K562 (cell line): Measurements from ENCODE around the gene MPZL1. TPM values are rescaled to one million over a fixed set of nuclear protein-coding genes. Genes with fewer than 3 reads are reported as not detected.

Experiments
- E2F1 ChIP-seq: sonication (generic); formaldehyde crosslinking; IDR thresholded peaks from 2 replicates; pipeline ENCODE4 v1.8.1; 2023; ENCODE audit warnings: mild to moderate bottlenecking, missing genetic modification reagents, moderate library complexity
- JUND ChIP-seq, 2 experiments: IDR thresholded peaks; 2 replicates in 1 of 2; 3 replicates in 1 of 2; pipeline ENCODE4 v1.6.1; 2011; ENCODE audit warnings: borderline replicate concordance in 2 of 2, low read depth in 2 of 2, low read length in 2 of 2, improper control_type of control experiment in 1 of 2, missing biosample characterization in 1 of 2, missing genetic modification characterization in 1 of 2, missing genetic modification reagents in 1 of 2
- KDM5B ChIP-seq: fragments of 200-600 bp; sonication (generic); IDR thresholded peaks from 2 replicates; pipeline ENCODE4 v1.6.1; 2012; ENCODE audit warnings: low read depth, mild to moderate bottlenecking, moderate library complexity, low read length, control low read depth, inconsistent platforms; ENCODE audit not compliant: insufficient replicate concordance
- MEF2D ChIP-seq: conservative IDR thresholded peaks from 2 replicates; pipeline ENCODE4 v1.6.1; 2016; ENCODE audit warnings: low read depth, missing genetic modification characterization, missing compliant biosample characterization
- OTX1 ChIP-seq: fragments of 450-650 bp; formaldehyde crosslinking; IDR thresholded peaks from 2 replicates; pipeline ENCODE4 v1.4.0; 2022; ENCODE audit warnings: mild to moderate bottlenecking
- PML ChIP-seq: IDR thresholded peaks from 2 replicates; pipeline ENCODE4 v1.6.1; 2012; ENCODE audit warnings: low read length, inconsistent platforms
- RREB1 ChIP-seq: fragments of 250-450 bp; sonication (Bioruptor Pico); IDR thresholded peaks from 2 replicates; pipeline ENCODE4 v1.4.0; 2020
- ZKSCAN1 ChIP-seq: fragments of 150-350 bp; IDR thresholded peaks from 2 replicates; pipeline ENCODE4 v1.6.1; 2016; ENCODE audit warnings: low read depth, low read length
- ZNF24 ChIP-seq: fragments of 450-650 bp; IDR thresholded peaks from 2 replicates; pipeline ENCODE4 v1.6.1; 2016
- ZNF316 ChIP-seq: fragments of 450-650 bp; IDR thresholded peaks from 2 replicates; pipeline ENCODE4 v1.6.1; 2016
- polyA plus RNA-seq, 8 experiments: library from polyadenylated mRNA; depleted of rRNA in 4 of 8; stranded (reverse) in 5 of 8; unstranded in 3 of 8; fragments of >200 nt; fragmentation: Nextera tagmentation in 2 of 8; fragmentation: Illumina TruSeq in 1 of 8; extraction: Ambion mirVana in 2 of 8; extraction: Trizol in 1 of 8; gene quantifications; 2 replicates each; pipeline versions ENCODE4 v1.2.1 to v1.2.3, GENCODE V29; 2011 to 2014; ENCODE audit warnings: inconsistent platforms in 1 of 8, missing spikeins in 1 of 8
- total RNA-seq, 7 experiments: library from RNA; depleted of rRNA in 6 of 7; stranded (reverse); fragments of >200 nt in 6 of 7; fragmentation: Illumina TruSeq in 2 of 7; extraction: Trizol in 2 of 7; gene quantifications; 2 replicates each; pipeline versions ENCODE4 v1.2.1 to v1.2.3, GENCODE V29; 2011 to 2021; ENCODE audit warnings: low replicate concordance in 1 of 7
- TF ChIP-seq, protein P1 (sequence below): fragments of 250-450 bp; sonication (Bioruptor Pico); IDR thresholded peaks from 2 replicates; pipeline ENCODE4 v1.4.0; 2020; ENCODE audit warnings: mild to moderate bottlenecking
- TF ChIP-seq, protein P2 (sequence below), 2 experiments: fragments of 450-650 bp in 1 of 2; sonication (generic) in 1 of 2; formaldehyde crosslinking in 1 of 2; IDR thresholded peaks in 1 of 2; conservative IDR thresholded peaks in 1 of 2; 2 replicates each; pipeline versions ENCODE4 v1.6.1 to v1.8.1; 2016 to 2023; ENCODE audit warnings: mild to moderate bottlenecking in 2 of 2, moderate library complexity in 2 of 2, inconsistent platforms in 1 of 2, missing genetic modification reagents in 1 of 2
- TF ChIP-seq, protein P3 (sequence below): fragments of 450-650 bp; IDR thresholded peaks from 2 replicates; pipeline ENCODE4 v1.6.1; 2017; ENCODE audit warnings: antibody characterized with exemption

Gene MPZL1
- total and polyA plus RNA-seq, 9 of the 15 experiments (the other 6 are each of a cell fraction or from before 2014, with no cell fraction given) = 14.5 to 153 (median 66.5) TPM

- TF ChIP-seq, protein P1, sequence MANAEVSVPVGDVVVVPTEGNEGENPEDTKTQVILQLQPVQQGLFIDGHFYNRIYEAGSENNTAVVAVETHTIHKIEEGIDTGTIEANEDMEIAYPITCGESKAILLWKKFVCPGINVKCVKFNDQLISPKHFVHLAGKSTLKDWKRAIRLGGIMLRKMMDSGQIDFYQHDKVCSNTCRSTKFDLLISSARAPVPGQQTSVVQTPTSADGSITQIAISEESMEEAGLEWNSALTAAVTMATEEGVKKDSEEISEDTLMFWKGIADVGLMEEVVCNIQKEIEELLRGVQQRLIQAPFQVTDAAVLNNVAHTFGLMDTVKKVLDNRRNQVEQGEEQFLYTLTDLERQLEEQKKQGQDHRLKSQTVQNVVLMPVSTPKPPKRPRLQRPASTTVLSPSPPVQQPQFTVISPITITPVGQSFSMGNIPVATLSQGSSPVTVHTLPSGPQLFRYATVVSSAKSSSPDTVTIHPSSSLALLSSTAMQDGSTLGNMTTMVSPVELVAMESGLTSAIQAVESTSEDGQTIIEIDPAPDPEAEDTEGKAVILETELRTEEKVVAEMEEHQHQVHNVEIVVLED (CRISPR knock-in tag) = peak; percentile 49
- TF ChIP-seq KDM5B = peak; percentile 53
- TF ChIP-seq ZNF316 = peak; percentile 98
- peak; percentile 58 for TF ChIP-seq JUND (IDR thresholded peaks at IDR 0.05; ENCODE audit: borderline replicate concordance, low read depth, low read length)
- peak; percentile 57; the same call in 1 of the 3 replicates for TF ChIP-seq JUND (tag; IDR thresholded peaks at IDR 0.05; ENCODE audit: borderline replicate concordance, low read depth, low read length)
- TF ChIP-seq OTX1 = peak; percentile 64; the same call in 1 of the 2 replicates
- peak; percentile 43; the same call in 1 of the 2 replicates for TF ChIP-seq PML
- TF ChIP-seq, protein P2, sequence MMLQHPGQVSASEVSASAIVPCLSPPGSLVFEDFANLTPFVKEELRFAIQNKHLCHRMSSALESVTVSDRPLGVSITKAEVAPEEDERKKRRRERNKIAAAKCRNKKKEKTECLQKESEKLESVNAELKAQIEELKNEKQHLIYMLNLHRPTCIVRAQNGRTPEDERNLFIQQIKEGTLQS (IDR thresholded peaks at IDR 0.05) = peak; percentile 88
- TF ChIP-seq, protein P2 (CRISPR knock-in tag; conservative IDR thresholded peaks at IDR 0.05) = no peak; the same call in none of the 2 replicates
- TF ChIP-seq ZKSCAN1 = no peak
- TF ChIP-seq MEF2D (tag) = no peak
- peak; percentile 95 for TF ChIP-seq RREB1 (CRISPR knock-in tag)
- peak; percentile 35; the same call in 1 of the 2 replicates for TF ChIP-seq E2F1 (CRISPR knock-in tag)
- TF ChIP-seq, protein P3, sequence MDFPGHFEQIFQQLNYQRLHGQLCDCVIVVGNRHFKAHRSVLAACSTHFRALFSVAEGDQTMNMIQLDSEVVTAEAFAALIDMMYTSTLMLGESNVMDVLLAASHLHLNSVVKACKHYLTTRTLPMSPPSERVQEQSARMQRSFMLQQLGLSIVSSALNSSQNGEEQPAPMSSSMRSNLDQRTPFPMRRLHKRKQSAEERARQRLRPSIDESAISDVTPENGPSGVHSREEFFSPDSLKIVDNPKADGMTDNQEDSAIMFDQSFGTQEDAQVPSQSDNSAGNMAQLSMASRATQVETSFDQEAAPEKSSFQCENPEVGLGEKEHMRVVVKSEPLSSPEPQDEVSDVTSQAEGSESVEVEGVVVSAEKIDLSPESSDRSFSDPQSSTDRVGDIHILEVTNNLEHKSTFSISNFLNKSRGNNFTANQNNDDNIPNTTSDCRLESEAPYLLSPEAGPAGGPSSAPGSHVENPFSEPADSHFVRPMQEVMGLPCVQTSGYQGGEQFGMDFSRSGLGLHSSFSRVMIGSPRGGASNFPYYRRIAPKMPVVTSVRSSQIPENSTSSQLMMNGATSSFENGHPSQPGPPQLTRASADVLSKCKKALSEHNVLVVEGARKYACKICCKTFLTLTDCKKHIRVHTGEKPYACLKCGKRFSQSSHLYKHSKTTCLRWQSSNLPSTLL = no peak
- TF ChIP-seq ZNF24 = peak; percentile 11; the same call in 1 of the 2 replicates
These were observed 98.3 kb downstream of the MPZL1 start (continued) for GRCh38 chr1:167819849-167820683.
